Left ventricle myocardium inferior (tissue), 1 donor: ENCODE measurements around the gene EXOG. TPM values are rescaled to one million over a fixed set of nuclear protein-coding genes. Genes with fewer than 3 reads are reported as not detected.

Experiments
- DNase-seq: peaks from one replicate; pipeline ENCODE4 v3.0.0-alpha.2; 2020
- H3K27ac ChIP-seq: fragments of 200-600 bp; replicated peaks from 2 replicates; pipeline ENCODE4 v1.8.0; 2021
- H3K27me3 ChIP-seq: fragments of 200-600 bp; 2 replicates; pipeline ENCODE4 v1.8.0; 2021; ENCODE audit warnings: low read depth
- H3K36me3 ChIP-seq: fragments of 200-600 bp; 2 replicates; pipeline ENCODE4 v1.8.0; 2021
- H3K4me1 ChIP-seq: fragments of 200-600 bp; 2 replicates; pipeline ENCODE4 v1.8.0; 2021
- H3K4me3 ChIP-seq: fragments of 200-600 bp; 2 replicates; pipeline ENCODE4 v1.8.0; 2021; ENCODE audit warnings: mild to moderate bottlenecking, moderate library complexity
- H3K9me3 ChIP-seq: fragments of 200-600 bp; replicated peaks from 2 replicates; pipeline ENCODE4 v1.8.0; 2021
- intact Hi-C: fragments of 100-400 bp; cut with micrococcal nuclease; formaldehyde crosslinking; loops from one replicate; pipeline ENCODE4 v1.11.0; 2022
- total RNA-seq: library from RNA; stranded (reverse); fragmentation: NEBNext Ultra II Directional; extraction: Animal tissue kit (Norgen Biotek cat#: 25700); gene quantifications from one replicate; pipeline ENCODE4 v1.2.1, GENCODE V29; 2021
- TF ChIP-seq, protein P1 (sequence below): fragments of 200-600 bp; IDR thresholded peaks from 2 replicates; pipeline ENCODE4 v1.8.0; 2021; ENCODE audit warnings: antibody characterized with exemption, mild to moderate bottlenecking, borderline replicate concordance
- donor health status: DM: no; HTN: yes; CAD: no; lungs with severe emphysema.

The EXOG gene
- total RNA-seq, 1 donor from 2014 or later: 27.9 TPM

DNA sequence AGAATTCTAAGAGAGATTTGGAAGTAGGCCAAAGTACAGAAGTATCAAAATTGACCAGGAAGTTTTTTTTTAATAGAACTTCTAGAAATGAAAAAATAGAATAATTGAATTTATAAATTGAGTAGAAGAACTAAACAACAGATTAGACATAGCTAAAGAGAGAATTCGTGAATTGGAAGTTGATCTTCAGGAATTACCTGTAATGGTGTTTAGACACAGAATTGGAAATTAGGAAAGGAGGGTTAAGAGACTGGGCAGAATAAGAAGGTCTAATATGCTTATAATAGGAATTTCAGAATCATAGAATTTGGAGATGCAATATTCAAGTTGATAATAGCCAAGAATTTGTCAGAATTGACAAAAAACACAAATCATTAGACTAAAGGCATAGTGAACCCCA is 26.3 kb upstream of the EXOG start:
- no peak overlapping the region for H3K27ac ChIP-seq
- H3K4me1 ChIP-seq: peaks cover 34% of the 10 kb centered on the region
- peaks cover 18% of the 10 kb centered on the region for H3K9me3 ChIP-seq
- DNase-seq: no peak
- no peaks in the 10 kb centered on the region for H3K27me3 ChIP-seq
- intact Hi-C loops: no loop called here
- TF ChIP-seq, protein P1, sequence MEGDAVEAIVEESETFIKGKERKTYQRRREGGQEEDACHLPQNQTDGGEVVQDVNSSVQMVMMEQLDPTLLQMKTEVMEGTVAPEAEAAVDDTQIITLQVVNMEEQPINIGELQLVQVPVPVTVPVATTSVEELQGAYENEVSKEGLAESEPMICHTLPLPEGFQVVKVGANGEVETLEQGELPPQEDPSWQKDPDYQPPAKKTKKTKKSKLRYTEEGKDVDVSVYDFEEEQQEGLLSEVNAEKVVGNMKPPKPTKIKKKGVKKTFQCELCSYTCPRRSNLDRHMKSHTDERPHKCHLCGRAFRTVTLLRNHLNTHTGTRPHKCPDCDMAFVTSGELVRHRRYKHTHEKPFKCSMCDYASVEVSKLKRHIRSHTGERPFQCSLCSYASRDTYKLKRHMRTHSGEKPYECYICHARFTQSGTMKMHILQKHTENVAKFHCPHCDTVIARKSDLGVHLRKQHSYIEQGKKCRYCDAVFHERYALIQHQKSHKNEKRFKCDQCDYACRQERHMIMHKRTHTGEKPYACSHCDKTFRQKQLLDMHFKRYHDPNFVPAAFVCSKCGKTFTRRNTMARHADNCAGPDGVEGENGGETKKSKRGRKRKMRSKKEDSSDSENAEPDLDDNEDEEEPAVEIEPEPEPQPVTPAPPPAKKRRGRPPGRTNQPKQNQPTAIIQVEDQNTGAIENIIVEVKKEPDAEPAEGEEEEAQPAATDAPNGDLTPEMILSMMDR: no peak
- H3K36me3 ChIP-seq: no peaks in the 10 kb centered on the region
- no peak overlapping the region for H3K4me3 ChIP-seq

DNA sequence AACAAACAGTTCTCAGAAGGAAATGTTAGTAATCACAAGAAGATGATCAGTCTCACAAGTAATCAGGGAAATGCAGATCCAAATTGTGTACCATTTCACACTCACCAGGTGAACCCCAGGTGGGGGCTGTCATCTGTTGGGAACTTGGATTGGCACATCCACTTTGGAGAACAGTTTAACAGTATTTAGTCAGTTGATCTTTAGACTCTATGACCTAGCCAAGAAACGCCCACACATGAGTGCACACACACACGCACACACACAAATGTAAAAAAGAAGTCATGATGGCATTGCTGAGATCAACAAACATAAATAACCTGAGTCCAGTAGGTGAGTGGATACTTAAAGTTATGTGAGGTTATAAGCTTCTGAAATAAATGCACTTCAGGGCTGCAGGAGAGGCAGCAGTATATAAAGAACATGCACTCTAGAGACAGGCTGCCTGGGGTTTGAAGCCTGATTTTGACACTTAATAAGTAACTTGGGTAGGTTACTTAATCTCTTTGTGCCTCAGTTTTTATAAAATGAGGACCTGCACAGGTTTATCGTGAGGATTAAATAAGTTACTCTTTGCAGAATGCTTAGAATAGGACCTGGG is 24.8 kb upstream of the EXOG start:
- H3K27me3 ChIP-seq: no peaks in the 10 kb centered on the region
- no peak overlapping the region for H3K27ac ChIP-seq
- TF ChIP-seq, protein P1: no peak
- peaks cover 34% of the 10 kb centered on the region for H3K4me1 ChIP-seq
- no peaks in the 10 kb centered on the region for H3K36me3 ChIP-seq
- no peak for DNase-seq
- H3K4me3 ChIP-seq: no peak overlapping the region
- peaks cover 18% of the 10 kb centered on the region for H3K9me3 ChIP-seq
- intact Hi-C loops: no loop called here

DNA sequence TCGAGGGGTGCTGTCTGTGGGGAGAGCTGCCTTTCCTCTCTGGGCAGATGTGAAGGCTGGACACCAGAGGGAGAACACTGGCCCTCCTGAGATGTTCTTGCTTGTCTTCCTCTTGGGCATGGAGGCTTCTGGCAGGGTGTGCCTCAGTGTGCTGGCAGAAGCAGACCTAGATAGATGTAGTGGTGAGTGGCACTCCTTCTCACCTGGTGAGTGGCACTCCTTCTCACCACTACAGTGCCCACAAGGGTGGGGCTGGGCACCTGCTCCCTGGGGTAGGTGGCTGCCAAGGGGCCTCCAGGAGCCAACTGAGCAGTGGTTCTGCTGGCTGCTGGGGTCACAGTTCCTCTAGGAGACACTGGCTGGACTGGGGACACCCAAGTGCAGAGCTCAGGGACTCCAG is 23.8 kb upstream of the EXOG start:
- peaks cover 18% of the 10 kb centered on the region for H3K9me3 ChIP-seq
- H3K27ac ChIP-seq: no peak overlapping the region
- intact Hi-C loops: no loop called here
- H3K4me3 ChIP-seq: no peak overlapping the region
- TF ChIP-seq, protein P1: no peak
- no peaks in the 10 kb centered on the region for H3K27me3 ChIP-seq
- DNase-seq: no peak
- H3K36me3 ChIP-seq: no peaks in the 10 kb centered on the region
- peaks cover 34% of the 10 kb centered on the region for H3K4me1 ChIP-seq

DNA sequence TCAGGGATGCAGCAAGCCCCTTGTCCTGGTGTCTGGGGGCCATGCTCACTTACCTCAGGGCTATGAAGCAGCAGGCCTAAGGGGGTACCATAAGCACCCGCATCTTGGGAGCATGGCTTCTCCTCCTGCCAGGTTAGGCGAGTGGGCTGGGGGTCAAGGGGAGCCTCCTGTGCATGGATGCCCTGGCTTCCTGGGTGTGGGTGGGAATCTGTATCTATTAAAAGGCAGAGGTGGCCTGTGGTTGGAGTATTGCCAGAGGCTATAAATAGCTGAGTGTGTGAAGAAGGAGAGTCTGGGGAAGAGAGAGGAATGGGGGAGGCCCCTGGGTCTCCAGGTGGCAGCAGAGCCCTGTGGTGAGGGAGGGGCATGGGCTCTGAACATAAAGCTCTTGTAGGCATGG is 22.9 kb upstream of the EXOG start:
- Histone ChIP-seq H3K36me3 (peaks cover 3% of the 10 kb centered on the region), H3K4me1 (peaks cover 34% of the 10 kb centered on the region), H3K27ac (no peak overlapping the region), H3K4me3 (no peak overlapping the region), H3K9me3 (peaks cover 18% of the 10 kb centered on the region), H3K27me3 (no peaks in the 10 kb centered on the region)
- TF ChIP-seq, protein P1: no peak
- intact Hi-C loops: no loop called here
- no peak for DNase-seq

DNA sequence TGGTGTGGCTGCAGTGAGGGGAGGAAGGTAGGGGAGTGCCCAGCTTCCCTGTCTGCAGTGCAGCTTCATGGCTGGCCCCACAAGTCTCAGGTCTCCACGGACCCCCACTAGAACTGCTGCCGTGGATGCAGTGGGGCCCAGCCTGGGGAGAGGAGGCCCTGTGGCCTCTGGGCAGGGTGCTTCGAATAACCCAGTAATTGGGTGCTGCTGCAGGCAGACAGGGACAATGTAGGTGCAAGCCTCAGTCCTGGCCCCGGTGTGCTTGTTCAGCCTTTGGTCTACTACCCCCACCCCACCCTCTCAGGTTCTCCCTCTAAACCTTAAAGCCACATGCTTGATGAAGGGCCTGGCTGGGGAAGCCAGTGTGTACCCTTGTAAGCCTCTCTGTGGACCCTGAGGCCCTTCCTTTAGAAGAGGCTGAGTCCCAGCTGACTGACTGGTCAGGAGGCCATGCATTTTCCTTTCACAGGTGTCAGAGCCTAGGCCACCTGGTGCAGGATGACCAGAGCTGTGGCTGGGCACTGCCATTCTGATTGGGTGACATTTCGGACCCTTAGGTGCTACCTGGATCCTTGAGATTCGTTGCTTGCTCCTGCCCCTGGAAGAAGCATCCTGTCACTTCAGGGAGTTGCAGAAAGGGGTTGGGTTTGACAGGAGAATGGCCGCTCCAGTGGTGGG is 21.1 kb upstream of the EXOG start:
- Histone ChIP-seq H3K4me1 (peaks cover 29% of the 10 kb centered on the region), H3K4me3 (no peak overlapping the region), H3K27ac (no peak overlapping the region), H3K27me3 (no peaks in the 10 kb centered on the region), H3K36me3 (peaks cover 8% of the 10 kb centered on the region), H3K9me3 (peaks cover 4% of the 10 kb centered on the region)
- DNase-seq: no peak
- TF ChIP-seq, protein P1: no peak
- intact Hi-C loops: no loop called here
